Activated T-cell treated with anti-CD3 and anti-CD28 coated beads for 24 hours (primary cell): ENCODE measurements around the gene NAPEPLD.
"Not testable (repeated sequence)": the region's sequence is repeated elsewhere in the genome, so short reads cannot be mapped to it uniquely, and the experiment has no call there.

ENCODE experiments used
- DNase-seq: peaks from one replicate; pipeline ENCODE4 v3.0.0-alpha.2; 2020; ENCODE audit warnings: low read depth

The NAPEPLD gene

GRCh38 chr7:103144754-103145153 is 4.1 kb downstream of the NAPEPLD start:
- DNase-seq = not testable (repeated sequence)

GRCh38 chr7:103143868-103144267 is 5.0 kb downstream of the NAPEPLD start:
- DNase-seq = no peak

GRCh38 chr7:103142494-103142893 is 6.4 kb downstream of the NAPEPLD start:
- DNase-seq = no peak

- DNase-seq = no peak
These were observed 7.0 kb downstream of the NAPEPLD start for GRCh38 chr7:103141753-103142404.

GRCh38 chr7:103140685-103141084 is 8.2 kb downstream of the NAPEPLD start:
- no peak for DNase-seq

DNA sequence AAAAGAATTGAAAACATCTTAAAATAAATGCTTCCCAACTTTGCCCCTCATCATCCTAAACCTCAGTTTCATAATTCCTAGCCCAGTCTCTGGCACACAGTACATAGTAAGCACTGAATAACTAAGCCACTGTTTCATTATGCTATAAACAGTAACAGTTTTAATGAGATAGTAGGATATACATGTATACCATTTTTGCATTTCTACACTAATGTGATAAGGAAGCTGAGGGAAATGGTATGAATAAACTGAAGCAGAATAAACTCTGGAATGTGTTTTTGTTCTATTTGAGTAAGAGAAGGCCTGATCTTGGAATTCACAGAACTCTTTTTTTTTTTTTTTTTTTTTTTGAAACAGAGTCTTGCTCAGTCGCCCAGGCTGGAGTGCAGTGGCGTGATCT is 8.8 kb downstream of the NAPEPLD start:
- DNase-seq = no peak

DNA sequence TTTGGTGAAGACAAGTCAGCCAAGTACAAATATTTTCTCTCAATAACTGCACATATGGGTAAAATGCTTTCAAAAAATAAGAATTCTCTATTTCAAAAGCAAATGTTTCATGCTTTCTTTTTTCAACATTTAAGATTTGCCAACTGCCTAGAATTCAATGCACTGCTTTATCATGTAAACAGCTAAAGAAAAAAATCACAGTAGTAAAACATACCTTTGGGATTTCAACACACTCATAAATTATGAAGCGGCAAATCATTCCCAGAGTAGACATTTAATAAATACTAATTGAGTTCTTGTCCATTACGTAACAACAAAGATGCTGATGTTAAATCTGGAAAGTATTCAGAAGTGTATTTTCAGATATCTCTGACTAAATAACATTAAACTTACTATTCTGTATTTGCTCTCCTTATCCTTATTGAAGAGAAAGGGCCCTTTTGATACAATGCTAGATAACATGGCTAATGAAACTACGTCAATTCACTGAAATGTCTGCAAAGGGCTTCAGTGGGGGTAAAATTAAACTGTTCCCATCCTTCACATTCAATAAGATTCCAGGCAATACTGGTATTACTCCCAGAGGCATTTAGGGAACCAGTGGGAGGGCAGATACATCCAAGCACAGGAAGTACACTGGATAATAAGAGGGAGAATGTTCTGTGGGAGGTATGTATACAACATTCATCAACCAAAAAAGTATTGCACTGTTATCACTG is 13.9 kb downstream of the NAPEPLD start:
- DNase-seq = no peak

DNA sequence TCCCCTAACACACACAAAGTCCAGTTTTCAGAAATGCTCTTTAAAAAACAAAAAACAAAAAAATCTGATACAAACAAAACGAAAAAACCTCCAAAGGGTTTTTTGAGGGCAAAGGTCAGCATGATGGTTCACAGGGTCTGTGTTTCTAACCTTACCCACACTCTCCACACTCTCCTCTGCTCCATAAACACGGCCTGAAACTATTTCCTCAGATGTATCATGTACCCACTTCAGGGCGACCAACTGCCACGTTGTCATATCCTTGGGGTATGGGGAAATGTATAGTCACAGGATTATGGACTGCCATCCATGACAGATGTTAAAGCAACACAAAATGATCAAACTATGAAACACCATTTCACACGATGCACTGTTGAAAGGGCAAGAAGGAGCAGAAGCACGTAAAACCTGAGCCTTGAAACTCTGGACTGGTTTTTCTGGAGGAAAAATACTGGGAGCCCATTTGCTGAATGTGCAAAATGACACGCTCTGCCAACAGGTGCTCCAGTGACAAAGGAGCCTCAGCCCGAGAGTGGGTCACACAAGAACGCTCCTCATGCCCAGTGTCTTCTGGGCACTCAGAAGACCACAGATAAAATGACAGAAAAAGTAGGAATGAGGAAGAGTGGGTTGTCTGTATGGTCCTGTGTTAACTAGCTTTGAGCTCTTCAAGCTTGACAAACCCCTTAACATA is 15.8 kb downstream of the NAPEPLD start:
- DNase-seq = no peak

DNA sequence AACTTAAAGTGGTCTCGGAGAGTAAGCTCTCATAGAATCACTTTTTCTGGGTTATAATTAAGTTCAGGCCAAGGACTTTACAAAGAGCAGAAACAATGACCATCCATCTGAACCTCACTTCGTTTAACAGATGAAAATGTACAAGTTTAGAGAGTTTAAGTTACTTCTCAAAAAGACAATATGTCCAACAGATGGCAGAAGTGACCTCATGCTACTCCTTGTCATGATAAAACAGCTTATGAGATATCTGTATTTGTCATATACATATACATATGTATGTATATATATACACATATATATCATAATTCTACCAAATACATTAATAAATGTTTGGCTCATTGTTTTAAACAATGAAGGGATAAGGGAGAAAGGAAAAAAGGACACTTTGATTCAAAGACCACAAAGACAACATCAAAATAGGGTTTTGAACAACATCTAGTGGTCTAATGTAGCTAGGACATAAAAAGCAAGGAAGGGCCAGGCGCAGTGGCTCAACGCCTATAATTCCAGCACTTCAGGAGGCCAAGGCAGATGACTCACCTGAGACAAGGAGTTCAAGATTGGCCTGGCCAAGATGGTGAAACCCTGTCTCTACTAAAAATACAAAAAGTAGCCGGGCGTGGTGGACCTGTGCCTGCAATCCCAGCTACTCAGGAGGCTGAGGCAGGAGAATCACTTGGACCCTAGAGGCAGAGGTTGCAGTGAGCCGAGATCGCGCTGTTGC is 17.8 kb downstream of the NAPEPLD start:
- DNase-seq = no peak

DNA sequence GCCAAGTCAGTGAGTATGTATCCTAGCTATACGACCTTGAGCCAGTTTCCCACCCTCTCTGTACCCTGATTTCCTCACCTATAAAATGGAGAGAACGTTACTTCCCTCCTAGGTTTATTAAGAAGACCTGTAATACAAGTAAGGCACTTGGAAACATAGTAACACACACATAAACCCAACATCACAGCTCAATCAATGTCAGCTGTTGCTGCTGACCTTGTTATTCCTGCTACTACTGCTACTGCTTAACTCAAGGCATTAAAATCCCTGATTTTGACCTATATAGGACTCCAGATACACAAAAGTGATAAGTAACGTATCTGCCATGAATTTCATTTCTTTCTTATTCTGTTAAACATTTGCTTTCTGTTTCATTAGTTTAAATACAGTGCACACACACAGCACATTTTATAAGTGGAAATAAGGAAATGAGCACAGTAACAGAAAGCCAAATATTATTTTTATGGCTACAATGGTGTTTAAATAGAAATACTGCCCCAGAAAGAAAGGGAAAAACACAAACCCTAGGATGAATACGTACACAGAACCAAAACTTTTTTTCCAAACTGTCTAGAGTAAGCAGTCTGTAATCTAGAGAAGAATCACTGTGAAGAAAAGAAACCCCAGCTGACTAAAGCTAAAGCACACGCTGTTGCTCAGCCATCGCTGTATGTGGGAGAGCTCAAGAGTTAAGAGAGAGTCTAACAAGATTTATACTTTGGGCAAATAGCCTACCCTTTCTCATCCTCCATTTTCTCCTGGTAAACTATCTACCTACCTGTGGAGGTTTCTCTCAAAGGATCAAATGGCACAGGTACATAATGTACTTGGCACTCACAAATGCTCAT is 19.0 kb downstream of the NAPEPLD start:
- DNase-seq = no peak

DNA sequence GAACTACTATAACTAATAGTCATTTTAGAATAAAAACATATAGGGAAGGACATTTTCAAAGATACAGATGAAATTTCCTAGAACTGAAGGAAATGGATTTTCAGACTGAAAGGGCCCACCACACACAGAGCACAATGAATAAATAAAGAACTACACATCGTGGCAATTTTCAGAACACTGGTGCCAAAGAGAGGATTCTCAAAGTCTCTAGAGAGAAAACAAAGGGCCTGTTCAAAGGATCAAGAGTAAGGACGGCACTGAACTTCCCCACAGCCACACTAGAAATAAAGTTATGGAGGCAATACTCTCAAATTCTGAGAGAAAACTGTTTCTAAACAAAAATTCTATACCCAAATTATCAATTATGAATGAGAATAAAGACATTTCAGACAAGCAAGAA is 21.9 kb downstream of the NAPEPLD start:
- no peak for DNase-seq

- DNase-seq = no peak
These were observed 24.4 kb downstream of the NAPEPLD start for GRCh38 chr7:103124429-103124979.

GRCh38 chr7:103123529-103123928 is 25.4 kb downstream of the NAPEPLD start:
- no peak for DNase-seq

- no peak for DNase-seq
These were observed 27.3 kb downstream of the NAPEPLD start for GRCh38 chr7:103121641-103122040.

DNA sequence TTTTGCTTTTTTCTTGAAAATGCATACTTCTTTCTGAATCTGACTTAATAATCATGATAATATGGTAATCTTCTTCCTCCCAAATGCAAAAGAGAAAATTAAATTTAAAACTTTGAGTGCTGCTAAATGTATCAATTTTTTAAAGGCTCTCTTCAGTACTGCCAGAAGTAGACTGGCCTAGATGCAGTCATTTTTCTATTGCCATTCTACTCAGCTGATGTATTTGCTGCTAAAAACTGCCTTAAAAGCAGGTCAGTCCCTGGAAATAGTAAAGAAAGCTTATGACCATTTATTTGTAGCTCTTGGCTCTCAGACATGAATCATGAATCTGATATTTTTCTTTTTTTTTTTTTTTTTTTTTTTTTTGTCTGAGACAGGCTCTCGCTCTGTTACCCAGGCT is 28.5 kb downstream of the NAPEPLD start:
- DNase-seq = no peak

- no peak for DNase-seq
These were observed 29.1 kb downstream of the NAPEPLD start for GRCh38 chr7:103119791-103120291.

DNA sequence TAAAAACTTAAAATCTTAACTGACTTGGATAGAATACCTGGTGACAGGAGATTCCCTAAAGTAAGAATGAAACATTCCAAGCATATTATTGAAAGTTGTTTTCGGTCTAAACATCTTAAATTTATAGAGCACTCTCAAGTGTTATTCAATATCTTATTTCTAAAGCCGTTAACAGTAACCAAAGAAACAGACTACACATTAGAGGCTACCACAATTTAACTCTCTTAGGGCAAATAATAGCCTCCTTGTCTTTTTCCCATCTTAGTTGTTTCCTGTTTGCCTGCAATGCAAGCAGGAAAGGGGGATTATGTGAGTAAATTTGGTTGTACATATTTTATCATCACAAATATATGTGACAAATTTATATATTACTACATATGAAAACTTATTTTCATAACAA is 31.4 kb downstream of the NAPEPLD start:
- DNase-seq = no peak

DNA sequence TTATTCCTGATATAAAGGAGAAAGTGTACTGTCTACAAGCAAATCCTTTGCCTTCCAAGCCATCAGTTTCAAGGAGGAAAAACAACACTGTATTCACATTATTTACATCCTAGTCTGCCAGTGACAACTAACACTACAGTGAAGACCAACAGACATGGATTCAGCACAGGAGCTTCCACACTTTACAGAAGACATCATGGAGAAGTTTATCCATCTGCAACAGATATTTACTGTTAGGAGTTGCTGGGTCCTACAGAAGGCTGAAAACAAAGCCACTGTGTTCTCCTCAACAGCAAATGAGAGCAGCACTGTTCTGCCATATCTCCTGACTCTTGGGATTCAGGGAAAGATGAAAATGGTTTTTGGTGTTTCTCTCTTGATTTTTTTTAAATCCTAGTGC is 31.9 kb downstream of the NAPEPLD start:
- DNase-seq = no peak

DNA sequence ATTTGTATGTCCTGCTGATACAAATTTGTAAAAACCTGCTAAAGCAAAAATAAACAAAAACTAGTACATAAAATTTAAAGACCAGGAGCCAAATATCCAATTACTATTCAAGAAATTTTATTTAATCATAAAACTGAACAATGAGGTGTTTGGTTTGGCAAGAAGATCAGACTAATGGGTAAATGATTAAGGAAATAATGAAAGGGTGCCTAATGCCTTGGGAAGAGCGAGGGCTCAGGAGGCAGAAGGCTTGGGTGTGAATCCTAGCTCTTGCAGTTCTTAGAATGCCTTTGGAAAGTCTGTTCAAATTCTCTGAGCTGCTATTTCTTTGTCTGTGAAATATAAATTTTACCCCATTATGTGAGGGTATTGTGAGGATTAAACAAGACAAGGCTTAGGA is 32.4 kb downstream of the NAPEPLD start:
- no peak for DNase-seq

GRCh38 chr7:103115771-103116170 is 33.1 kb downstream of the NAPEPLD start:
- no peak for DNase-seq

- no peak for DNase-seq
These were observed 34.3 kb downstream of the NAPEPLD start for GRCh38 chr7:103114576-103115008.
